ENCODE data around the gene PTPRG.
A peak's percentile ranks its signal among the peaks of the same experiment; 100 is the strongest.

PTPRG gene

DNA sequence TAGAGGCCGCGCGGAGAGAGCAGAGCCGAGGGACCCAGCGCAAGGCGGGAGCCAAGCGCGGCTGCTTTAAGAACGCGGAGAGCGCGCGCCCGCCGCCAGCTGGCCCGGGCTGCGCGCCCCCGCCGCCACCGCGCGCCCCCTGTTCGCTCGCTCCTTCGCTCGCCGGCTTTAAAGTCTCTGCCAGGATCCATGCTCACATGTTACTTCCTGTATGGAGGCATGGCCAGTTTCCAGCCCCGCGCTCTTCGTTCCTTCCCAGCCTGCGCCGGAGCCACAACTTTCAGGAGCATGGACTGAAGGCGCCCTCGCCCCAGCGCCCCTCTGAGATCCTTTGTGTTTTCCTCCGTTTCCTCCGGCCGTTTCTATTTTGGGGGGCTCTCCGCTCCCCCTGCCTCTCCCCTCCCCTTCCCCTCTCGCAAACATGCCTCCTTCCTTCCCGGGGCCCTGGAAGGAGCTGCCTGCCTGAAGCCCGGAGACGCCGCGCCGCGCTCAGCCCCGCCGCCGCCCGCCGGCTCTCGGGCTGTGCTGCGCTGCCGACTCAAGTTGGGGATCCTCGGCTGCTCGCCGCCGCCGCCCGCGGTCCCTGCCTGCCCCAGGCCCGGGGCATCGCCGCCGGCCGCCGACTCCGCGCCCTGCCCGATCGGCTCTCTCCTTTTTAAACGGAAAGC is at the start of gene PTPRG:
Gene PTPRG (plus strand): TSS at position 198 of the 668 bp plus-strand sequence. CDS start 717 bp downstream, outside the sequence.
- TF ChIP-seq CTCF (IDR thresholded peaks at IDR 0.05; ENCODE audit: low read depth, low read length, missing control alignments), result no peak

DNA sequence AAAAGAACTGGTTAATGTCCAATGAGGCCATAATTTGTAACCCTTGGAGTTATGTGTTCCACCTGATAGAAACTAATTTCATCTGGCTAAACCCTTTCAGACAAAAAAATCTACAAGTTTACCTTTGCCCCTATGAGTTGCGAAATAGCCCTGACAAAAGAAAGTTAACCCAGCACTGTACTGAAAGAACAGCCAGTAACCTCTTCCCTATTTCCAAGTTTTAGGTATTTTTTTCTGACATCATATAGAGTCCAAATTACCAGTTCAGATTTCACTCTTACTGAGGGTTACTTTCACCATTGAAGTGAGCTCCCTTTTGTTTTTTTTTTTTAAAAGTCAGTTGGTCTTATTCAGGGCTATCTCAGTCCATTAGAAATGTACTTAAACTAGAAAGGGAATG is 42.8 kb upstream of the PTPRG start:
- H3K4me3 ChIP-seq (replicated peaks; ENCODE audit: low read depth, low read length), result no peak overlapping the region
- TF ChIP-seq CTCF (IDR thresholded peaks at IDR 0.05; ENCODE audit: low read depth, low read length, missing control alignments), result no peak
- DNase-seq (ENCODE audit: extremely low read depth, low read depth), result no peak

More for the DNA sequence above, at the start of gene PTPRG:
- peak; percentile 83 for DNase-seq (ENCODE audit: extremely low read depth, low read depth)
- H3K4me3 ChIP-seq (replicated peaks; ENCODE audit: low read depth, low read length), result peak within 1 kb of the TSS; percentile 91

- TF ChIP-seq CTCF (IDR thresholded peaks at IDR 0.05; ENCODE audit: low read depth, low read length, missing control alignments), result no peak
- DNase-seq (ENCODE audit: extremely low read depth, low read depth), result no peak
- no peak overlapping the region for H3K4me3 ChIP-seq (replicated peaks; ENCODE audit: low read depth, low read length)
Observed at GRCh38 chr3:61520966-61521628, 40.3 kb upstream of the PTPRG start.

DNA sequence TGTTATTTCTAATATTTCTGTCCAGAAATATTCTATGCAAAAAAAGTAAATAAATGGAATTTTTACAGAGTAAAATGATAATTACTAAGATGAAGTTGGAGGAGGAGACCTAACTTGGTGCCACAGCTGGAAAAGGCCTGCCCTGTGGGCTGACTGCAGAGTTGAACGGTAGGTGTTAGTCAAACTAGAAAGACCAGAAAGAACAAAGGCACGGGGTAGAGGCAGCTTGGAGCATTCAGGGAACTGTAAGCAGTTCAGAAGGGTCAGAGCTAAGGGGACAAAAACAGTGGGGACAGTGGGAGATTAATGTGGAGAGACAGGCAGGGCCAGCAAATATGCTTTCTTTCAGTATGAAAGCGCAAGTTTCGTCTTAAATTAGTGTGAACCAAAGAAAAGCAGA is 39.3 kb upstream of the PTPRG start:
- no peak for TF ChIP-seq CTCF (IDR thresholded peaks at IDR 0.05; ENCODE audit: low read depth, low read length, missing control alignments)
- DNase-seq (ENCODE audit: extremely low read depth, low read depth), result no peak
- H3K4me3 ChIP-seq (replicated peaks; ENCODE audit: low read depth, low read length), result no peak overlapping the region

DNA sequence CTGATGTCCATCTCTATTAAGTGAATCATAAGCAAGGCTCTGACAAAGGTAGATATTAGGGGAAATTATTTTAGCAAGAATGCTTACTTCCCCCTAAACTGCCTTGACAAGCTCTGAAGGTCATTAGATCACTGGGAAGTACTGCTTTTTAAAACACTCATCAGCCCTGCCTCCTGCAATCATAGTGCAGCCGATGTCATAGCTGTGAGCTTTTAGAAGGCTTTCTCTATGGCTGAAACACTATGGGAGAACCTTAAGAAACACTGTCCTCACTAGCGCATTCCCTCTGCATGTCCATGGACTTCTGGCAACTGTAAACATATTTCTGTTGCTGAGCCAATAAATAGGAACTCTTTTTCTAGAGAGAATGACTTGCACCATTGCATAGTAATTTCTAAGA is 38.7 kb upstream of the PTPRG start:
- TF ChIP-seq CTCF (IDR thresholded peaks at IDR 0.05; ENCODE audit: low read depth, low read length, missing control alignments), result no peak
- H3K4me3 ChIP-seq (replicated peaks; ENCODE audit: low read depth, low read length), result no peak overlapping the region
- DNase-seq (ENCODE audit: extremely low read depth, low read depth), result no peak

- DNase-seq (ENCODE audit: extremely low read depth, low read depth), result no peak
- no peak for TF ChIP-seq CTCF (IDR thresholded peaks at IDR 0.05; ENCODE audit: low read depth, low read length, missing control alignments)
- H3K4me3 ChIP-seq (replicated peaks; ENCODE audit: low read depth, low read length), result no peak overlapping the region
Observed at GRCh38 chr3:61524933-61525332, 36.4 kb upstream of the PTPRG start.
